GM23248 (cell line): ENCODE data around the gene FSTL3. TPM values are rescaled to one million over a fixed set of nuclear protein-coding genes. Genes with fewer than 3 reads are reported as not detected.

Source experiments
- DNase-seq: peaks from one replicate; pipeline ENCODE4 v3.0.0-alpha.2; 2015
- H2AFZ ChIP-seq: fragments of 200-600 bp; sonication (generic); 2 replicates; pipeline ENCODE4 v1.6.1; 2016; ENCODE audit warnings: antibody characterized with exemption
- H3F3A ChIP-seq: fragments of 200-600 bp; sonication (generic); 2 replicates; pipeline ENCODE4 v1.6.1; 2016; ENCODE audit warnings: mild to moderate bottlenecking, antibody characterized with exemption, mixed run types; ENCODE audit not compliant: insufficient read depth
- H3K27ac ChIP-seq: fragments of 200-600 bp; sonication (generic); 2 replicates; pipeline ENCODE4 v1.5.1; 2016; ENCODE audit warnings: mild to moderate bottlenecking
- H3K27me3 ChIP-seq: fragments of 200-600 bp; sonication (generic); replicated peaks from 2 replicates; pipeline ENCODE4 v1.6.1; 2016; ENCODE audit warnings: mild to moderate bottlenecking; ENCODE audit not compliant: insufficient read depth
- H3K36me3 ChIP-seq: fragments of 200-600 bp; sonication (generic); 2 replicates; pipeline ENCODE4 v1.6.1; 2016; ENCODE audit warnings: low read depth, mild to moderate bottlenecking
- H3K4me1 ChIP-seq: fragments of 200-600 bp; sonication (generic); 2 replicates; pipeline ENCODE4 v1.6.1; 2016; ENCODE audit warnings: mild to moderate bottlenecking; ENCODE audit not compliant: insufficient read depth
- H3K4me2 ChIP-seq: fragments of 200-600 bp; sonication (generic); one replicate; pipeline ENCODE4 v1.6.1; 2016; ENCODE audit warnings: mild to moderate bottlenecking; ENCODE audit not compliant: unreplicated experiment
- H3K4me3 ChIP-seq: fragments of 200-600 bp; sonication (generic); 2 replicates; pipeline ENCODE4 v1.5.1; 2016; ENCODE audit warnings: mild to moderate bottlenecking
- H3K79me2 ChIP-seq: fragments of 200-600 bp; sonication (generic); 2 replicates; pipeline ENCODE4 v1.6.1; 2016; ENCODE audit warnings: mild to moderate bottlenecking; ENCODE audit not compliant: insufficient read depth
- H3K9ac ChIP-seq: fragments of 200-600 bp; sonication (generic); 2 replicates; pipeline ENCODE4 v1.6.1; 2016; ENCODE audit warnings: mild to moderate bottlenecking
- H3K9me2 ChIP-seq: fragments of 200-600 bp; sonication (generic); 2 replicates; pipeline ENCODE4 v1.6.1; 2016; ENCODE audit warnings: mixed run types, mild to moderate bottlenecking, moderate library complexity; ENCODE audit not compliant: insufficient read depth
- H3K9me3 ChIP-seq: fragments of 200-600 bp; sonication (generic); one replicate; pipeline ENCODE4 v1.6.1; 2017; ENCODE audit warnings: low read depth
- H4K20me1 ChIP-seq: fragments of 200-600 bp; sonication (generic); 2 replicates; pipeline ENCODE4 v1.6.0; 2016; ENCODE audit not compliant: insufficient read depth
- EZH2 ChIP-seq: fragments of 200-600 bp; sonication (generic); IDR thresholded peaks from 2 replicates; pipeline ENCODE4 v1.6.1; 2018; ENCODE audit warnings: antibody characterized with exemption, mild to moderate bottlenecking; ENCODE audit not compliant: insufficient read depth, poor library complexity, severe bottlenecking
- EZH2phosphoT487 ChIP-seq: fragments of 200-600 bp; sonication (generic); IDR thresholded peaks from 2 replicates; pipeline ENCODE4 v1.6.1; 2018; ENCODE audit warnings: antibody characterized with exemption, moderate library complexity, mild to moderate bottlenecking, low read depth; ENCODE audit not compliant: insufficient read depth
- WGBS, 2 experiments: methylation state at CpG; one replicate each; pipeline ENCODE4 v1.1.6; 2015 to 2017; ENCODE audit warnings: low lambda C conversion rate in 2 of 2, low coverage in 1 of 2; ENCODE audit errors: missing lambda C conversion rate in 2 of 2; 5-methylcytosine and 5-hydroxymethylcytosine counted together
- in situ Hi-C: fragments of 300-500 bp; cut with MboI; formaldehyde crosslinking; loops from 2 replicates; pipeline ENCODE4 v1.15.0; 2020
- polyA plus RNA-seq: library from polyadenylated mRNA; unstranded; fragments of >200 nt; fragmentation: Nextera tagmentation; extraction: Ambion mirVana; gene quantifications from 2 replicates; pipeline ENCODE4 v1.2.1, GENCODE V29; 2016
- total RNA-seq: library from RNA; depleted of rRNA; stranded (reverse); fragments of >200 nt; shearing (Covaris generic); gene quantifications from 2 replicates; pipeline ENCODE4 v1.2.3, GENCODE V29; 2014

Gene FSTL3
- total and polyA plus RNA-seq, 2 experiments from 2014 or later, result 41.4 to 100 TPM

DNA sequence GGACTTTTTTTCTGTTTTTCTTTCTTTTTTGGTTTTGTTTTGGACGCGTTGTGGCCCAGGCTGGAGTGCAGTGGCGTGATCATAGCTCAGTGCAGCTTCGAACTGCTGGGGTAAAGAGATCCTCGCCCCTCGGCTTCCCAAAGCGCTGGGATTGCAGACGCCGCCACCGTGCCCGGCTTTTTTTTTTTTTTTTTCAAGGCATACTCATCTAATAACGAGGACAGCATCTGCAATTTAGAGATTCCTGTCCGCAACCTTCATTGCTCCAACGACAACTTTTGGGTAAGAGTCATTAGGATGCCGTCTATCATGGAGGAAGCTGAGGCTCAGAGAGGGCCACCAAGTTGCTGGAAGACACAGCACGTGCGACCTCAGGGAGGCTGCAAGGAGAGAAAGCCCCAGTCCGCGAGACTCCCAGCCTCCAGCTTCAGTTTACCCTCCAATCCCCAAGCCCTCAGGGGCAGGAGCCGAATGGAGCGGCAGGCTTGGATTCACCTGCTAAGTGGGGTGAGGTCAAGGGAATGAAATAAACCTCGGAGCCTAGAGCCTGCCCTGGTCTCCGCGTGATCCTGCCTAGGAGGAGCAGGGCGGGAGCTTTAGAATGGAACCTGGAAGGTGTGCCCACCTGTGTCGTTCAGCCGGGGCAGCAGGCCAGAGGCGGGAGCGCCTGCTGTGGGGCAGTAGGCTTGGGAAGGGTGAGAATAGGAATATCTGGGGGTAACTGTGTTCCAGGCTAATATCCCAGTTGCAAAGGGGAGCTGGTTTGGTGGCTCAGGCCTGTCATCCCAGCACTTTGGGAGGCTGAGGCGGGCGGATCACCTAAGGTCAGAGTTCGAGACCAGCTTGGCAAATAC is 42.2 kb upstream of the FSTL3 start:
- H2AFZ ChIP-seq, result peak overlapping the region; percentile 86
- H3K27me3 ChIP-seq, result no peaks in the 10 kb centered on the region
- peak overlapping the region; percentile 77 for H3K4me3 ChIP-seq
- no peaks in the 10 kb centered on the region for H3K9me3 ChIP-seq
- H3K9me2 ChIP-seq, result no peaks in the 10 kb centered on the region
- H3F3A ChIP-seq, result peaks cover 6% of the 10 kb centered on the region; the same call in 1 of the 2 replicates
- TF ChIP-seq EZH2phosphoT487 (no peak), EZH2 (no peak)
- peak; percentile 63 for DNase-seq
- H3K4me1 ChIP-seq, result peaks cover 6% of the 10 kb centered on the region; the same call in 1 of the 2 replicates
- 22 to 23% methylated on average over 32 of the region's 32 CpGs for WGBS, 2 experiments
- peak overlapping the region; percentile 79 for H3K9ac ChIP-seq
- H3K4me2 ChIP-seq, result peak overlapping the region; percentile 83
- peak overlapping the region; percentile 71 for H3K27ac ChIP-seq
- in situ Hi-C loops, result no loop called here
- peaks cover 33% of the 10 kb centered on the region for H3K79me2 ChIP-seq
- peaks cover 3% of the 10 kb centered on the region; the same call in 1 of the 2 replicates for H3K36me3 ChIP-seq
- H4K20me1 ChIP-seq, result no peaks in the 10 kb centered on the region

DNA sequence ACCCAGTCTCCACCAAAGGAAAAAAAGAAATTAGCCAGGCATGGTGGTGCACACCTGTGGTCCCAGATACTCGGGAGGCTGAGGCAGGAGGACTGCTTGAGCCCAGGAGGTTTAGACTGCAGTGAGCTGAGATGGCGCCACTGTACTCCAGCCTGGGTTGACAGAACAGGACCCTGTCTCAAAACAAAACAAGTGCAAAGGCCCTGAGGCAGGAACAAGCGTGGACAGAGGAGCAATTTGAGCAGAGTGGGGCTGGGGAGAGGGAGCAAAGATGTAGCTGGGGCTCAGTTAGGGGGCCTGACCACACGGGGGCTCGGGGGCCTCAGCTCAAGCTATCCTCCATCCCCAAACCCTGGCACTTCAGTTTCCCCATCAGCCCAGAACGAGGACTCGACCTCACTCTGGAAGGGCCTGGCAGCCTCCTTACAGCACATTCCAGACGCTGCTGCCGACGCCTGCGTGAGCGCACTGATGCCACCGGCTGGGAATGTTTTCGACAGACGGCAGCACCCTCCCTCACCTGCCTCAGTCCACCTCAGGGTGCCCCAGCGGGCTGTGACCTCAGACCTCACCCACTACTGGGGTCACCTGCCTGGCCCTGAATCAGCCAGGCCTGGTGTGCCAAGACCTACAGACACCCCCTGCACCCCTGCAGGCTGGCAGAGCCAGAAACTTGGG is 41.1 kb upstream of the FSTL3 start:
- Histone ChIP-seq H4K20me1 (no peaks in the 10 kb centered on the region), H2AFZ (no peak overlapping the region), H3K9ac (no peak overlapping the region), H3K79me2 (peaks cover 29% of the 10 kb centered on the region), H3K4me1 (peaks cover 6% of the 10 kb centered on the region; the same call in 1 of the 2 replicates), H3K4me3 (no peak overlapping the region), H3K27ac (no peak overlapping the region), H3K9me3 (no peaks in the 10 kb centered on the region), H3K4me2 (no peak overlapping the region), H3F3A (peaks cover 6% of the 10 kb centered on the region; the same call in 1 of the 2 replicates), H3K36me3 (no peaks in the 10 kb centered on the region), H3K27me3 (no peaks in the 10 kb centered on the region), H3K9me2 (no peaks in the 10 kb centered on the region)
- DNase-seq, result no peak
- 81 to 85% methylated on average over 15 to 16 of the region's 16 CpGs for WGBS, 2 experiments
- in situ Hi-C loops, result no loop called here
- TF ChIP-seq EZH2phosphoT487 (no peak), EZH2 (no peak)

DNA sequence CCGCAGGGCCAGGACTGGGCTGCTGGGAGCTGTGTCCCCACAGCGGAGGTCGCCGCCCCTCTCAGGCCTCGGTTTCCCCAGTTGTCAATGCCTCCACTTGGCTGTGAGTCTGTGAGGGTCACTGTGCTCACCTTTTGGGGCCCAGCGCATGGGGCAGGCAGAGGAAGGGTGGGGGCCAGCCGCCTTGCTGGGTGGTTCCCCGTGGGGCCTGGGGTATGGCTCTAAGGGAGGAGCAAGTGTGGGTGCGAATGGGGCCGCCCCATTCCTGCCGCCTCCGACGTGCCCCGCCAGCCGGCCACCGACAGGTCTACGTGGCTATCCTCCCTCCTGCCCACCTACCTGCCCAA is 37.3 kb upstream of the FSTL3 start:
- Histone ChIP-seq H3K4me2 (peak overlapping the region; percentile 91), H3K4me3 (peak overlapping the region; percentile 68; the same call in 1 of the 2 replicates), H3K36me3 (no peaks in the 10 kb centered on the region), H3K27ac (no peak overlapping the region), H3K9me3 (no peaks in the 10 kb centered on the region), H3K4me1 (no peaks in the 10 kb centered on the region), H3K9me2 (no peaks in the 10 kb centered on the region), H4K20me1 (no peaks in the 10 kb centered on the region), H3K27me3 (no peaks in the 10 kb centered on the region), H2AFZ (peak overlapping the region; percentile 79), H3F3A (no peaks in the 10 kb centered on the region), H3K9ac (peak overlapping the region; percentile 65), H3K79me2 (peaks cover 11% of the 10 kb centered on the region)
- in situ Hi-C loops, result no loop called here
- no peak for DNase-seq
- no peak for TF ChIP-seq EZH2phosphoT487
- TF ChIP-seq EZH2, result no peak
- WGBS, 2 experiments, result 53 to 70% methylated on average over 10 to 16 of the region's 17 CpGs

DNA sequence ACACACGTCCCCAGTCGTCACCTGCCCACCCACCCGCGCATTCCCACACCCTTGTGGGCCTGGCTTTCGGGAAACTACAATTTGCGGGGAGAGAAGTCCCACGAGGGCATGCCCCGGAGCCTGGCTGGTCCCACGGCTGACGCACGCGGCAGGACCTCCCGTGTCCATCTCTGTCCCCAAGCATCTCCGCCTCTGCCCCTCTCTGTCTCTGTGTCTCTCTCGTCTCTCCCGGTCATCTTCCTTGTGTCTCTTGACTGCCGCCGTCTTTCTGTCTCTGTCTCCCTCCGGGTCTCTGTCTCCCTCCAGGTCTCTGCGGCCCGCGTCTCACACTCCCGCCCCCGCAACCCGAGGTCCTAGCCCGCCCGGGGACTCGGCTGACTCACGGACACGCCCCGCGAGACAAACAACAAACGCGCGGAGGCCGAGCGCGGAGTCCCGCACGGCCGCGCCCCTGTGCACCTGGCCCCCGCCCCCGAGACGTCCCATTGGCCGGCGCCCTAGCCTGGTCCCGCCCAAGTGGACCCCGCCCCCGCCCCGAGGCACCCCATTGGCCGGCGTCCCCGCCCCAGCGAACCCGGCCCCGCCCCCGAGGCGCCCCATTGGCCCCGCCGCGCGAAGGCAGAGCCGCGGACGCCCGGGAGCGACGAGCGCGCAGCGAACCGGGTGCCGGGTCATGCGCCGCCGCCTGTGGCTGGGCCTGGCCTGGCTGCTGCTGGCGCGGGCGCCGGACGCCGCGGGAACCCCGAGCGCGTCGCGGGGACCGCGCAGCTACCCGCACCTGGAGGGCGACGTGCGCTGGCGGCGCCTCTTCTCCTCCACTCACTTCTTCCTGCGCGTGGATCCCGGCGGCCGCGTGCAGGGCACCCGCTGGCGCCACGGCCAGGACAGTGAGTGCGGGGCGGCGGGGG is 36.7 kb upstream of the FSTL3 start, which contains the start of gene FGF22:
FGF22 (plus strand) TSS at position 627 of the 908 bp plus-strand sequence; CDS start at position 674, 47 bp downstream.
- peak within 1 kb of the TSS; percentile 79 for H2AFZ ChIP-seq
- no peaks in the 10 kb centered on the region for H3K9me2 ChIP-seq
- no peak within 1 kb of the TSS for H3K27ac ChIP-seq
- TF ChIP-seq EZH2phosphoT487 (no peak), EZH2 (no peak)
- peak within 1 kb of the TSS; percentile 65 for H3K9ac ChIP-seq
- 7 to 13% methylated on average over 31 to 105 of the region's 109 CpGs for WGBS, 2 experiments
- peak; percentile 96 for DNase-seq
- no peaks in the 10 kb centered on the region for H4K20me1 ChIP-seq
- peak within 1 kb of the TSS; percentile 91 for H3K4me2 ChIP-seq
- H3K36me3 ChIP-seq, result no peaks in the 10 kb centered on the region
- H3K27me3 ChIP-seq, result no peaks in the 10 kb centered on the region
- H3K79me2 ChIP-seq, result peaks cover 6% of the 10 kb centered on the region; the same call in 1 of the 2 replicates
- H3K9me3 ChIP-seq, result no peaks in the 10 kb centered on the region
- in situ Hi-C loops, result no loop called here
- no peaks in the 10 kb centered on the region for H3K4me1 ChIP-seq
- H3K4me3 ChIP-seq, result peak within 1 kb of the TSS; percentile 68
- no peaks in the 10 kb centered on the region for H3F3A ChIP-seq
